Tibial nerve (tissue), 4 donors: ENCODE measurements around the gene SP140.
"Not testable (repeated sequence)": the region's sequence is repeated elsewhere in the genome, so short reads cannot be mapped to it uniquely, and the experiment has no call there.

Experiments
- EP300 ChIP-seq, 2 donors: sonication (generic); formaldehyde crosslinking; IDR thresholded peaks; one replicate each; pipeline ENCODE4 v1.6.1; 2017; ENCODE audit warnings: antibody characterized with exemption in 2 of 2, mild to moderate bottlenecking in 1 of 2
- POLR2A ChIP-seq, 2 donors: fragments of 450-650 bp; IDR thresholded peaks; one replicate each; pipeline ENCODE4 v1.6.1; 2017; ENCODE audit warnings: antibody characterized with exemption in 2 of 2, mild to moderate bottlenecking in 2 of 2, moderate library complexity in 2 of 2
- TF ChIP-seq, protein P1 (sequence below), 5 experiments: fragments of 200-600 bp in 3 of 5; fragments of 450-650 bp in 2 of 5; sonication (generic) in 3 of 5; IDR thresholded peaks; one replicate each; pipeline ENCODE4 v1.5.1; 2016 to 2019; ENCODE audit warnings: antibody characterized with exemption in 5 of 5, mild to moderate bottlenecking in 3 of 5, moderate library complexity in 2 of 5

- TF ChIP-seq POLR2A, EP300 (IDR thresholded peaks at IDR 0.05): not testable (repeated sequence)
- TF ChIP-seq, protein P1, sequence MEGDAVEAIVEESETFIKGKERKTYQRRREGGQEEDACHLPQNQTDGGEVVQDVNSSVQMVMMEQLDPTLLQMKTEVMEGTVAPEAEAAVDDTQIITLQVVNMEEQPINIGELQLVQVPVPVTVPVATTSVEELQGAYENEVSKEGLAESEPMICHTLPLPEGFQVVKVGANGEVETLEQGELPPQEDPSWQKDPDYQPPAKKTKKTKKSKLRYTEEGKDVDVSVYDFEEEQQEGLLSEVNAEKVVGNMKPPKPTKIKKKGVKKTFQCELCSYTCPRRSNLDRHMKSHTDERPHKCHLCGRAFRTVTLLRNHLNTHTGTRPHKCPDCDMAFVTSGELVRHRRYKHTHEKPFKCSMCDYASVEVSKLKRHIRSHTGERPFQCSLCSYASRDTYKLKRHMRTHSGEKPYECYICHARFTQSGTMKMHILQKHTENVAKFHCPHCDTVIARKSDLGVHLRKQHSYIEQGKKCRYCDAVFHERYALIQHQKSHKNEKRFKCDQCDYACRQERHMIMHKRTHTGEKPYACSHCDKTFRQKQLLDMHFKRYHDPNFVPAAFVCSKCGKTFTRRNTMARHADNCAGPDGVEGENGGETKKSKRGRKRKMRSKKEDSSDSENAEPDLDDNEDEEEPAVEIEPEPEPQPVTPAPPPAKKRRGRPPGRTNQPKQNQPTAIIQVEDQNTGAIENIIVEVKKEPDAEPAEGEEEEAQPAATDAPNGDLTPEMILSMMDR (IDR thresholded peaks at IDR 0.05), result not testable (repeated sequence)
Observed at GRCh38 chr2:230311634-230312033, 86.1 kb downstream of the SP140 start.
